Fibroblast of lung (primary cell): Measurements from ENCODE around the gene SLC25A31.

Experiments used
- CTCF ChIP-seq, 2 donors: IDR thresholded peaks in 1 of 2; conservative IDR thresholded peaks in 1 of 2; 1 replicate in 1 of 2; 2 replicates in 1 of 2; pipeline ENCODE4 v1.5.1; 2011 to 2012; ENCODE audit warnings: low read length in 2 of 2, control low read depth in 1 of 2, inconsistent platforms in 1 of 2, low read depth in 1 of 2, mild to moderate bottlenecking in 1 of 2
- EZH2 ChIP-seq: IDR thresholded peaks from 2 replicates; pipeline ENCODE4 v1.5.1; 2012; ENCODE audit warnings: low read length, control low read depth, mild to moderate bottlenecking; ENCODE audit errors: missing control alignments

GRCh38 chr4:127731406-127731805 lies 1.2 kb downstream of the SLC25A31 start:
- no peak for TF ChIP-seq CTCF (conservative IDR thresholded peaks at IDR 0.05 in 1 of 2, IDR thresholded peaks at IDR 0.05 in 1 of 2; ENCODE audit: low read depth in 1 of 2, low read length in 2 of 2)
- no peak for TF ChIP-seq EZH2
